Astrocyte (in vitro differentiated cells and primary cell): ENCODE results near the gene NUCB2. TPM values are rescaled to one million over a fixed set of nuclear protein-coding genes. Genes with fewer than 3 reads are reported as not detected.

Source experiments
- DNase-seq: peaks from one replicate; pipeline ENCODE4 v3.0.0-alpha.2; 2010; ENCODE audit warnings: low read depth
- FAIRE-seq: peaks from 2 replicates; lab custom pipeline; 2011; peaks lifted over from hg19 to GRCh38; lab: Jason Lieb, UNC
- H2AFZ ChIP-seq: 2 replicates; pipeline ENCODE4 v1.6.0; 2012; ENCODE audit warnings: low read depth, low read length, inconsistent platforms
- H3K27ac ChIP-seq: 2 replicates; pipeline ENCODE4 v1.5.1; 2011; ENCODE audit warnings: low read depth, low read length, inconsistent platforms
- H3K27me3 ChIP-seq: 2 replicates; pipeline ENCODE4 v1.6.0; 2011; ENCODE audit warnings: low read length, inconsistent platforms; ENCODE audit not compliant: insufficient read depth
- H3K36me3 ChIP-seq: 2 replicates; pipeline ENCODE4 v1.5.1; 2011; ENCODE audit warnings: low read length, inconsistent platforms; ENCODE audit not compliant: insufficient read depth
- H3K4me1 ChIP-seq: 2 replicates; pipeline ENCODE4 v1.5.1; 2011; ENCODE audit warnings: low read length, inconsistent platforms; ENCODE audit not compliant: insufficient read depth
- H3K4me2 ChIP-seq: 2 replicates; pipeline ENCODE4 v1.6.0; 2012; ENCODE audit warnings: low read length, inconsistent platforms
- H3K4me3 ChIP-seq: 2 replicates; pipeline ENCODE4 v1.5.1; 2011; ENCODE audit warnings: low read depth, mild to moderate bottlenecking, low read length, inconsistent platforms; ENCODE audit not compliant: insufficient read depth
- H3K79me2 ChIP-seq: 2 replicates; pipeline ENCODE4 v1.6.0; 2012; ENCODE audit warnings: mild to moderate bottlenecking, low read length, inconsistent platforms; ENCODE audit not compliant: insufficient read depth
- H3K9ac ChIP-seq: 2 replicates; pipeline ENCODE4 v1.6.0; 2012; ENCODE audit warnings: mild to moderate bottlenecking, low read length, inconsistent platforms
- H3K9me3 ChIP-seq: 2 replicates; pipeline ENCODE4 v1.5.1; 2012; ENCODE audit warnings: low read depth, mild to moderate bottlenecking, low read length, inconsistent platforms; ENCODE audit not compliant: insufficient read depth
- H4K20me1 ChIP-seq: 2 replicates; pipeline ENCODE4 v1.6.0; 2012; ENCODE audit warnings: low read length, inconsistent platforms; ENCODE audit not compliant: insufficient read depth
- H3K27ac Mint-ChIP-seq: one replicate; pipeline ENCODE4 v1.8.0; 2021; ENCODE audit warnings: mild to moderate bottlenecking, mixed read lengths; ENCODE audit not compliant: unreplicated experiment
- H3K27me3 Mint-ChIP-seq: one replicate; pipeline ENCODE4 v1.8.0; 2021; ENCODE audit warnings: low read depth, mixed read lengths; ENCODE audit not compliant: unreplicated experiment
- H3K36me3 Mint-ChIP-seq: one replicate; pipeline ENCODE4 v1.8.0; 2021; ENCODE audit warnings: low read depth, mixed read lengths; ENCODE audit not compliant: unreplicated experiment
- H3K4me1 Mint-ChIP-seq: one replicate; pipeline ENCODE4 v1.8.0; 2021; ENCODE audit warnings: low read depth, mixed read lengths; ENCODE audit not compliant: unreplicated experiment
- H3K4me3 Mint-ChIP-seq: one replicate; pipeline ENCODE4 v1.8.0; 2021; ENCODE audit warnings: mild to moderate bottlenecking, moderate library complexity, mixed read lengths; ENCODE audit not compliant: unreplicated experiment
- H3K9me3 Mint-ChIP-seq: one replicate; pipeline ENCODE4 v1.8.0; 2021; ENCODE audit warnings: mild to moderate bottlenecking, mixed read lengths; ENCODE audit not compliant: unreplicated experiment
- EZH2 ChIP-seq: IDR thresholded peaks from 2 replicates; pipeline ENCODE4 v1.6.1; 2012; ENCODE audit warnings: mild to moderate bottlenecking, low read length, inconsistent platforms; ENCODE audit not compliant: insufficient read depth
- total RNA-seq: library from RNA; stranded (reverse); gene quantifications from 2 replicates; pipeline ENCODE4 v1.2.1, GENCODE V29; 2021
- TF ChIP-seq, protein P1 (sequence below): IDR thresholded peaks from 2 replicates; pipeline ENCODE4 v1.5.1; 2011; ENCODE audit warnings: low read depth, mild to moderate bottlenecking, inconsistent platforms, low read length, moderate library complexity; ENCODE audit not compliant: insufficient read depth

The NUCB2 gene
- total RNA-seq, 1 donor from 2014 or later, result 71.2 TPM

DNA sequence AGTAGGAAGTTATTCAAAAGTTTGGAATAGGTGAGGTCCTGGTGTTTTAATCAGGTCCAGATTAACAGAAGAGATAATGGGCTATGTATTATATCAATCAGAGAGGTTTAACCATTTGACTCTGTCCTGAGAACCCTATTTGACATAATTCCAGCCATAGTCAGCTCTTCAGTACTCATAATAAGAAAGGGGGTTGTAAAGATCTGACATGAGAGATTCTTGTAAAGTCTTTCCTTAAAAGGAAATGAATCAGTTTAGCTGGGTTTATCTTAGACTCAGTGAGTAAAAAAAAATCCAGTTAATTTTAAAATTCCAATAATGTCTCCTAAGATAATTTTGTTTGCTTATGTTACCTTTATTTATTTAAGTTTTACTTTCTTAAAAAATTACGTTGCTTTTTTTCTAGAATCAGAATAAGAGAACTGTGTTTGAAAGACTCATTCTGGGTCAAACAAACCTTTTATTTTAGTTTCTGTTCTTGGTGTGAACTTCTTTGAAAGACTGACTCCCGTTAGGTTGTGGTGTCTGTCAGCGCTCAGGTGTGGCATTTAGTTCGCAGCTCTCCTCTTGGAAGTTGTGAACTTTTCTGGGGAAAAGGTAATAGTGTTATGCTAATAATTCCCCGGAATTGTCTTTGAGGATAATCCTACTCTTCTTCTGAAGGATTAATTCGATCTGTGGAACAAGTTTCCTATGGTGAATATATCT is 20.5 kb downstream of the NUCB2 start:
- H2AFZ ChIP-seq, result no peak overlapping the region
- no peak overlapping the region for H3K4me3 Mint-ChIP-seq
- DNase-seq (no peak), FAIRE-seq (no peak)
- H3K36me3 ChIP-seq, result peaks cover 6% of the 10 kb centered on the region
- H3K9me3 ChIP-seq, result no peaks in the 10 kb centered on the region
- no peak for TF ChIP-seq EZH2
- TF ChIP-seq, protein P1, sequence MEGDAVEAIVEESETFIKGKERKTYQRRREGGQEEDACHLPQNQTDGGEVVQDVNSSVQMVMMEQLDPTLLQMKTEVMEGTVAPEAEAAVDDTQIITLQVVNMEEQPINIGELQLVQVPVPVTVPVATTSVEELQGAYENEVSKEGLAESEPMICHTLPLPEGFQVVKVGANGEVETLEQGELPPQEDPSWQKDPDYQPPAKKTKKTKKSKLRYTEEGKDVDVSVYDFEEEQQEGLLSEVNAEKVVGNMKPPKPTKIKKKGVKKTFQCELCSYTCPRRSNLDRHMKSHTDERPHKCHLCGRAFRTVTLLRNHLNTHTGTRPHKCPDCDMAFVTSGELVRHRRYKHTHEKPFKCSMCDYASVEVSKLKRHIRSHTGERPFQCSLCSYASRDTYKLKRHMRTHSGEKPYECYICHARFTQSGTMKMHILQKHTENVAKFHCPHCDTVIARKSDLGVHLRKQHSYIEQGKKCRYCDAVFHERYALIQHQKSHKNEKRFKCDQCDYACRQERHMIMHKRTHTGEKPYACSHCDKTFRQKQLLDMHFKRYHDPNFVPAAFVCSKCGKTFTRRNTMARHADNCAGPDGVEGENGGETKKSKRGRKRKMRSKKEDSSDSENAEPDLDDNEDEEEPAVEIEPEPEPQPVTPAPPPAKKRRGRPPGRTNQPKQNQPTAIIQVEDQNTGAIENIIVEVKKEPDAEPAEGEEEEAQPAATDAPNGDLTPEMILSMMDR, result no peak
- H3K4me3 ChIP-seq, result no peak overlapping the region
- no peaks in the 10 kb centered on the region for H3K36me3 Mint-ChIP-seq
- no peak overlapping the region for H3K4me2 ChIP-seq
- no peaks in the 10 kb centered on the region for H3K79me2 ChIP-seq
- no peaks in the 10 kb centered on the region for H3K27me3 Mint-ChIP-seq
- H3K9me3 Mint-ChIP-seq, result no peaks in the 10 kb centered on the region
- H3K4me1 Mint-ChIP-seq, result peaks cover 9% of the 10 kb centered on the region
- no peaks in the 10 kb centered on the region for H3K4me1 ChIP-seq
- H3K27ac ChIP-seq, result no peak overlapping the region
- no peak overlapping the region for H3K9ac ChIP-seq
- H3K27me3 ChIP-seq, result no peaks in the 10 kb centered on the region
- H3K27ac Mint-ChIP-seq, result peak overlapping the region; percentile 67
- H4K20me1 ChIP-seq, result no peaks in the 10 kb centered on the region

DNA sequence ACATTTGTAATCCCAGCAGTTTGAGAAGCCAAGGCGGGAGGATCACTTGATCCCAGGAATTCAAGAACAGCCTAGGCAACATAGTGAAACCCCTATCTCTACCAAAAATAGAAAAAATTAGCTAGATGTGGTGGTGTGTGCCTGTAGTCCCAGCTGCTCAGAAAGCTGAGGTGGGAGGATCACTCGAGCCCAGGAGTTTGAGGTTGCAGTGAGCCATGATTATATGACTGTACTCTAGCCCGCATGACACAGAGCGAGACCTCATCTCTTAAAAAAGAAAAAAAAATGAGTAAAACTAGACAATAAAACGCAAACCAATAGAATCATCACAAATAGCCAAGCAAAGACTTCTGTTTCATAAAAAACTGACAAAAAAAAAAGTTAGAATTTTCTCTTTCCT is 21.8 kb downstream of the NUCB2 start:
- H4K20me1 ChIP-seq, result no peaks in the 10 kb centered on the region
- no peaks in the 10 kb centered on the region for H3K27me3 ChIP-seq
- Mint-ChIP-seq H3K27me3 (no peaks in the 10 kb centered on the region), H3K27ac (no peak overlapping the region), H3K36me3 (no peaks in the 10 kb centered on the region), H3K9me3 (no peaks in the 10 kb centered on the region), H3K4me1 (peaks cover 9% of the 10 kb centered on the region), H3K4me3 (no peak overlapping the region)
- no peak for FAIRE-seq
- no peak overlapping the region for H3K4me3 ChIP-seq
- H3K36me3 ChIP-seq, result peaks cover 4% of the 10 kb centered on the region
- no peak for TF ChIP-seq EZH2
- TF ChIP-seq, protein P1, result no peak
- H3K79me2 ChIP-seq, result no peaks in the 10 kb centered on the region
- no peak overlapping the region for H3K9ac ChIP-seq
- no peak overlapping the region for H2AFZ ChIP-seq
- no peak overlapping the region for H3K4me2 ChIP-seq
- no peak for DNase-seq
- no peak overlapping the region for H3K27ac ChIP-seq
- H3K9me3 ChIP-seq, result no peaks in the 10 kb centered on the region
- no peaks in the 10 kb centered on the region for H3K4me1 ChIP-seq

DNA sequence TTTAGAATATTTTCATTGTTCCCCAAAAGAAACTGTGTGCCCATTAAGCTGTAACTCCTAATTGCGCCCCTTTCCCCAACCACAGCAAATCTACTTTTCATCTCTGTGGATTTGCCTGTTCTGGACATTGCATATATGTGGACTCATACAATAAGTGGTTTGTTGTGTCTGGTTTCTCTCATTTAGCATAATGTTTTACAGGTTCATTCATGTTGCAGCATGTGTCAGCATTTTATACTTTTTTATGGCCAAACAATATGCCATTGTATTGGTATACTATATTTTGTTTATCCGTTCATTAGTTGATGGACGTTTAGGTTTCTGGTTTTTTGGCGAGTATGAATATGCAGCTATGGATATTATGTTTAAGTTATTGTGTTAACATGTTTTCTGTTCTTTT is 23.8 kb downstream of the NUCB2 start:
- Histone ChIP-seq H3K27me3 (no peaks in the 10 kb centered on the region), H4K20me1 (no peaks in the 10 kb centered on the region), H3K4me3 (no peak overlapping the region), H3K36me3 (peaks cover 4% of the 10 kb centered on the region), H3K79me2 (no peaks in the 10 kb centered on the region), H3K4me2 (no peak overlapping the region), H3K4me1 (no peaks in the 10 kb centered on the region), H3K27ac (no peak overlapping the region), H3K9ac (no peak overlapping the region), H2AFZ (no peak overlapping the region), H3K9me3 (no peaks in the 10 kb centered on the region)
- Mint-ChIP-seq H3K4me1 (peaks cover 9% of the 10 kb centered on the region), H3K27ac (no peak overlapping the region), H3K27me3 (no peaks in the 10 kb centered on the region), H3K36me3 (no peaks in the 10 kb centered on the region), H3K9me3 (no peaks in the 10 kb centered on the region), H3K4me3 (no peak overlapping the region)
- DNase-seq (no peak), FAIRE-seq (no peak)
- TF ChIP-seq EZH2, result no peak
- TF ChIP-seq, protein P1, result no peak
